GM12892 (cell line): ENCODE measurements around the gene TDRD12.

ENCODE experiments used
- POLR2A ChIP-seq: IDR thresholded peaks from 2 replicates; pipeline ENCODE4 v1.6.1; 2011; ENCODE audit warnings: low read depth, low read length, control low read depth
- POLR2AphosphoS5 ChIP-seq: IDR thresholded peaks from 2 replicates; pipeline ENCODE4 v1.6.1; 2011; ENCODE audit warnings: low read depth, low read length, control low read depth
- TAF1 ChIP-seq: IDR thresholded peaks from 2 replicates; pipeline ENCODE4 v1.6.1; 2011; ENCODE audit warnings: low read depth, mild to moderate bottlenecking, control low read depth, low read length, borderline replicate concordance

DNA sequence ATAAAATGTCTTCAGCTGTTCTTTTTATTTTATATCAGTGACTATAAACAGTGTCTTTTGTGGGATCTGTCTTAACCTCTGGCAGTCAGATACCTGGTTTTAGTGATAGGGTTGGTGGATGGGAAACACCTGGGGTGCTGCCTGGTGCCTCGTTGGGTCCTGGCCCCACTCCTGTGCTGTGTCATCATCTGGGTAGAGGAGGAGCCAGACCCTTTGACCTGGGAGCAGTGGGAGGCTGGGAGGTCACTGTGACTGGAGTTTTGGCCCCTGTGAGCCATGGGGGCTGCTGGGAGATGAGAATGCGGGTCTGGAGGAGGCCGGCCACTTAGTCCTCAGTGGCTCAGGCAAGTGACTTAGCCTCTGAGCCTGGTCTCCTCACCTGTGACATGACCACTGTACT is 29.4 kb downstream of the TDRD12 start:
- no peak for TF ChIP-seq POLR2A
- no peak for TF ChIP-seq POLR2AphosphoS5
- TF ChIP-seq TAF1: no peak
